Umbilical cord (tissue), 2 donors: Measurements from ENCODE around the gene AKAP7. TPM values are rescaled to one million over a fixed set of nuclear protein-coding genes. Genes with fewer than 3 reads are reported as not detected.
"Not testable (repeated sequence)": the region's sequence is repeated elsewhere in the genome, so short reads cannot be mapped to it uniquely, and the experiment has no call there.

Experiments used
- DNase-seq: peaks from one replicate; pipeline ENCODE4 v3.0.0-alpha.2; 2015; ENCODE audit warnings: low spot score
- total RNA-seq: library from RNA; depleted of rRNA; stranded (reverse); fragments of >200 nt; gene quantifications from one replicate; pipeline ENCODE4 v1.2.3, GENCODE V29; 2014; ENCODE audit warnings: low replicate concordance; ENCODE audit not compliant: insufficient read depth

AKAP7 gene
- 12.8 TPM for total RNA-seq

DNA sequence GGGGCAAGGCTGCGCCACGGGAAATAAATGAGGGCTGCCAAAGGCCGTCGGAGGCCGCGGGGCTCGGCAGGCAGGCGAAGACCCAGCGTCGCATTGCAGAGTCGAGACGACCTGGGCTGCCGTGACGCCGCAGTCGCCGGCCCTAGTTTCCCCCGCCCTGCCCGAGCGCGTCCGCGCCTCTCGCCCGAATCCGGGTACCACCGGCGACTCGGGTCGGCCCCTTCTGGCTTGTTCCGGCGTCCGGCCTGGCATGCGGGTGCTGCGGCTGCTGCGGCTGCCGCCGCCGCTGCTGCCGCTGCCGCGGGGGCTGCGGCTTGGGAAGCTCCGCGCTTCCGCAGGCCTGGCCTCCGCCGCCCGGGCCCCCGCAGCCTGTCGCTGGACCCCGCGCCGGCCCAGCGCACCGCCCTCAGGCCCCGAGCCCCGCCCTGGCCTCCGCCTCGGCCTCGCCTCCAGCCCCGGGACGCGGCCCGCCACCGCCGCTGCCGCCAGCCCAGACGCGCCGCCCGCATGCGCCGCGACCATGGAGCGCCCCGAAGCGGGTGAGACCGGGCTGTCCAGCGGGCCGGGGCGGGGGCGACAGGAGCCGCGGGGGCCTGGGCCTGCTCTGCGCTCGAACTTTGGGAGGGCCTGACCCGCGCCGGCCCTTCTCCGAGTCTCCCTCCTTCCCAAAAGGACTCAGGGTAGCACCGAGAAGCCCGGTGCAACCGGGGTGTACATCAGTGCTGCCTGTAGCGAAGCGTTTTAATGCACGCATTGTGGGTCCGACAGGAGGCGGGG is at the start of gene AKAP7:
TSS of gene AKAP7 (plus strand) at position 224 of the 777 bp plus-strand sequence. CDS start at position 521, 297 bp downstream.
- peak; percentile 81 for DNase-seq

DNA sequence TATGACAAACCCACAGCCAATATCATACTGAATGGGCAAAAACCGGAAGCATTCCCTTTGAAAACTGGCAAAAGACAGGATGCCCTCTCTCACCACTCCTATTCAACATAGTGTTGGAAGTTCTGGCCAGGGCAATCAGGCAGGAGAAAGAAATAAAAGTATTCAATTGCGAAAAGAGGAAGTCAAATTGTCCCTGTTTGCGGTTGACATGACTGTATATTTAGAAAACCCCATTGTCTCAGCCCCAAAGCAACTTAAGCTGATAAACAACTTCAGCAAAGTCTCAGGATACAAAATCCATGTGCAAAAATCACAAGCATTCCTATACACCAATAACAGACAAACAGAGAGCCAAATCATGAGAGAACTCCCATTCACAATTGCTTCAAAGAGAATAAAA is 44.9 kb upstream of the AKAP7 start:
- DNase-seq = not testable (repeated sequence)

GRCh38 chr6:131091944-131092343 is 43.3 kb upstream of the AKAP7 start:
- DNase-seq = not testable (repeated sequence)

- no peak for DNase-seq
Measured at GRCh38 chr6:131093334-131093733, 41.9 kb upstream of the AKAP7 start.

DNA sequence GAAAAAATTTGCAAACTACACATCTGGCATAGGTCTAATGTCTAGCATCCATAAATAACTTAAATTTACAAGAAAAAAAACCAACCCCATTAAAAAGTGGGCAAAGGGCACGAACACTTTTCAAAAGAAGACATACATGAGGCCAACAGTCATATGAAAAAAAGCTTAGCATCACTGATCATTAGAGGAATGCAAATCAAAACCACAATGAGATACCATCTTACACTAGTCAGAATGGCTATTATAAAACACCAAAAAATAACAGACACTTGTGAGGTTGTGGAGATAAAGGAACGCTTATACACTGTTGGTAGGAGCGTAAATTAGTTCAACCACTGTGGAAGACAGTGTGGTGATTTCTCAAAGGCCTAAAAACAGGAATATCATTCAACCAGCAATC is 38.5 kb upstream of the AKAP7 start:
- DNase-seq = no peak

DNA sequence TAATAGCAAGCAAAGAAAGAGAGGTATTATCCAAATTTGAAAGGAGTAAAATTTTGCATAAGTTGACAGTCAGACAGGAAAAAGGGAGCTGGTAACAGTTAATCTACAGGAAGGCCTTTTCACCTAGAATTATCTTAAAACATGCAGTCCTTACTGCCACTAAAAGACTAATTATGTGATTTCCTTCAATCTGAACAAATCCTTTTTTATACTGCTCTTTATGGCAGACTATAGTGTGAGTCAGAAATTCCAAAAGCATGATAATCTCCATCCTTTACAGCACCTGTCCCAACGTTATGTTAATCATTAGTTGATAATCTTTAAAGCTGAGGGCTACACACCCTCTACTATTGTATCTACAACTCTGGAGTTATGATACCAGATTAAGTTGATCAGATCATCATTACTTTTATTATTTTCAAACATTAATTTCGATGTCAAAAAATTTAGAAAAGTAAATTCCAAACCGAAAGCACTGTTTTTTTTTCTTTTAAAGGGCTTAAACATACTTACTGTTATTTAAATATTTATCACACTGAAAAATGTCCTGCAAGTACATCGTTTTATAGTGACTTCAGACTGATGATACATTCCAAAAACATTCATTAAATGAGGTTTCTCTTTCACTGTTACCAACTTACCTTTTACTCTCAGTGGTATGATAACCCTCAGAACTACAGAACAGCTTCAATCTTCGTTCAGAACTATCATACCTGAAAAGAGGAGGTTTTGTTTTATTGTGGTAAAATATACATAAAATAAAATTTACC is 33.2 kb upstream of the AKAP7 start:
- no peak for DNase-seq

GRCh38 chr6:131103296-131103695 is 32.0 kb upstream of the AKAP7 start:
- DNase-seq = no peak

DNA sequence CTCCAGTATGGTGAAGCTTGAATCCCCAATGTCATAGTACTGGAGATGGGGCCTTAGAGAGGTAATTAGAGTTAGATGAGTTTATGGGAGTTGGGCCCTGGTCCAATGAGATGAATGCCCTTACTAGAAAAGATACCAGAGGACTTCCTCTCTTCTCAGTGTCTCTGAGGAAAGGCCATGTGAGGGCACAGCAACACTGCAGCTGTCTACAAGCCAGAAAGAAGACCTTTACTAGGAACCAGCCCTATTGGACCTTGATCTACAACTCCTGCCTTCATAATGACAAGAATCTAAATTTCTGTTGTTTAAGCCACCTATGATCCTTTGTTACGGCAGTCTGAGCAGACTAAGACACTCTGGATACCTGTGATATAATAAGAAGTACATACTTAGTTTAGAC is 31.4 kb upstream of the AKAP7 start:
- DNase-seq = no peak

- peak; percentile 94 for DNase-seq
Measured at GRCh38 chr6:131107151-131107550, 28.1 kb upstream of the AKAP7 start.

DNA sequence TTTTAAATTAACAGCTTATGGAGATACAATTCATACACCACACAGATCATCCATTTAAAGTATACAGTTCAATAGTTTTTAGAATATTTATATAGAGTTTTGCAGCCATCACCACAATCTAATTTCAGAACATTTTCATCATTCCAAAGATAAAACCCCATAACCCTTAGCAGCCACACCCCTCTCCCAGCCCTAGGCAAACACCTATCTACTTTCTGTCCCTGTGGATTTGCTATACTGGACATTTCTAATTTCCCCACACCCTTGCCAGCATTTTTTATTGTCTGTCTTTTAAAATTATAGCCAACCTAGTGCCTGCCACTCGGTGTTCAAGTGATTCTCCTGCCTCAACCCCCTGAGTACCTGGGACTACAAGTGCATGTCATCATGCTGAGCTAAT is 23.0 kb upstream of the AKAP7 start:
- DNase-seq = no peak

- DNase-seq = no peak
Measured at GRCh38 chr6:131115651-131116050, 19.6 kb upstream of the AKAP7 start.

DNA sequence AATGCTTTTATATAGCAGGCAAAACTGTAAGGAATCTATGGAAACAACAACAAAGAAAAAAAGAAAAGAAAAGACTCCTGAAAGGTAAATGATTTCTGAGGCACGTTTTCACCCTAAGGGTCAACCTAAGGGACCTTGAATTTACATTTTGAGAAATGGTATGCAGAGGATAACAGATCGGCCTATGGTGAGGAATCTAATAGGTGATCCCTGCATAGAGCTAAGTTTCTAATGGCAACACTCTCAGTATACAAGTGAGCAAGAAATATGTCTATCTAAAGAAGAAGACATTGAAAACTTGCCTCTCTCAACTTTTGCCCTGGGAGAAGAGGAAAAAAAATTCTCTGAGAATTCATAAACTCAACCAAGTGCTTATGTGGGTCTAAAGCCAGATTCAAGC is 18.9 kb upstream of the AKAP7 start:
- no peak for DNase-seq

DNA sequence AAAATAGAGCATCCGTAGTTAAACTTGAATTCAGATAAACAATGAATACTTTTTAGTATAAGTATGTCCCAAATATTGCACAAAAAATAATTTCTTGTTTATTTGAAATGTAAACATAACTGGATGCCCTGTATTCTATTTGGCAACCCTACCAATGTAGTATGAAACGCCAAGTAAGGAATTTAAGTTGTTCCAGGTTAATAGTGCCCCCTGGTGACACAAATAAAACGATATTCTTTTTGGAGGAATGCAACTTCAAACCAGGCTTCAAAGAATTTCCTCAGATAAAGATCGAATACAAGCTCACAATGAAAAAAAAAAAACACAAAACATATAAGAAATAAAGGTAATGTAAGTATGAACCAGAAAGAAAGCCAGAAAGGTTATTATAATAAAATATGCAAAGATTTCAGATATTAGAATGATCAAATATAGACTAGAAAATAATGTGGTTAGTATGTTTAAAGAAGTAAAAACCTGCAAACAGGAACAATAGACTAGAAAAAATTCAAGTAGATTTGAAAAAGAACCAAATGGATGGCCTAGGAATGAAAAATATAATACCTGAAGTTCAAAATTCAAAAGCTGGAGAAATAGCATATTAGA is 18.4 kb upstream of the AKAP7 start:
- DNase-seq = peak; percentile 18

GRCh38 chr6:131117878-131118277 is 17.4 kb upstream of the AKAP7 start:
- DNase-seq = no peak

GRCh38 chr6:131122007-131122406 is 13.3 kb upstream of the AKAP7 start:
- DNase-seq = no peak

DNA sequence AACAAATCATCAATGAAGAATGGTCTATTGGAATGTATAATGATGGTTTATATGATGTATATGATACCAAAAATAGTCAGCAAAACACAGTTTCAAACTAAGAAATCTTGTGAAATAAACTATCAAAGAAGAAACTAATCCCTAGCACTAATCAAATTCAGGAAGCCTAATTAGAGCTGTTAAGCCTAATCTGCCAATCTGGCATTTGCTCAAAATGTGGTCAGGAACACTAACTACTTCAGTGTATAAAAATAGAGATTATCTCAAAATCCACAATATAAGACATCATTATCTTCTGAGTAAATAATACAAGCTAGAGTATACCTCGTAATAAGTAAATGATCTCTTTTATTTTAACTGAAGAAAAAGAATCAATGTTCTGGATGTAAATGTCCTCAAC is 12.8 kb upstream of the AKAP7 start:
- no peak for DNase-seq

- DNase-seq = peak; percentile 35
Measured at GRCh38 chr6:131124336-131125071, 10.8 kb upstream of the AKAP7 start.

DNA sequence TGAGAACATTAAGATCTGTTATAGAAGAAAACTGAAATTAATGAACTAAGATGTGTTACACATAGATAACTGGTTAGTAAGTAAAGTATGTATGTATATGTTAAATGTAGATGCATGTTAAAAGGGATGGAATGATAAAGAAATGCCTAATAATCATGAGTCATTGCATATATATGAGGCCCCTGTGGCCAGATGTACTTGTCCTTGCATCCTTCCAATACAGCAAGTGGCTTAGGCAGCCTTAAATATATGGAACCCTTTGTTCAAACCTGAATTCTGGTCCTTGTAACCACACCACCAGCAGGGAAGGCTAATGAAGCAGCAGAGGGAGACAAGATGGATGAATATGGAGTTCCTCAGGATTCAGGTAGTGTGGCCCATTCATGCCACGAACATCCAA is 9.8 kb upstream of the AKAP7 start:
- DNase-seq = no peak

- DNase-seq = no peak
Measured at GRCh38 chr6:131129689-131130553, 5.3 kb upstream of the AKAP7 start.

- DNase-seq = no peak
Measured at GRCh38 chr6:131130554-131130940, 4.7 kb upstream of the AKAP7 start.

DNA sequence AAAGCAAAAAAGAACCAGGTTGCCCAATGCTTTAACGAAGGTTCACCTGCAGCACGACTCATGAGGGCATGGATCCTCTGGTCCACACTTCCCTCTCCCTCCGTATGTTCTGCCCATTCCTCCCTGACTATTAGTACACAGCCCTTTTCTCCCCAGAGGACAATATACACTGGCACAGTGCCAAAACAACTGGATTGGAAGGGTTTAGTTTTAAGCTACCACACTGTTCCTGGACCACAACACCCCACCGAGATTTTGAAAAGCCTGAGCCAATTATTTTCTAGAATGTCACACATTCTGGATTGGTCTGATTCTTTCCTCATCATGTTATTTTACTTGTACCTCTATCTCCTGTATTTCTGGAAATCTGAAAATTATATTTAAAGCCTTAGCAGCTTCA is 2.9 kb upstream of the AKAP7 start:
- no peak for DNase-seq
